NCI-H226 (cell line): ENCODE measurements around the gene WWC1.
A peak's percentile ranks its signal among the peaks of the same experiment; 100 is the strongest.
"Not testable (repeated sequence)": the region's sequence is repeated elsewhere in the genome, so short reads cannot be mapped to it uniquely, and the experiment has no call there.

ENCODE experiments used
- DNase-seq: peaks from one replicate; pipeline ENCODE4 v3.0.0-alpha.2; 2015

The WWC1 gene

GRCh38 chr5:168415971-168416370, 124.5 kb downstream of the WWC1 start:
- DNase-seq = no peak

- DNase-seq = no peak
These were observed 126.4 kb downstream of the WWC1 start for GRCh38 chr5:168417731-168418429.

GRCh38 chr5:168420461-168420860, 129.0 kb downstream of the WWC1 start:
- DNase-seq = no peak

- DNase-seq = no peak
These were observed 131.0 kb downstream of the WWC1 start for GRCh38 chr5:168422431-168422830.

- no peak for DNase-seq
These were observed 132.0 kb downstream of the WWC1 start for GRCh38 chr5:168423478-168423877.

- no peak for DNase-seq
These were observed 132.5 kb downstream of the WWC1 start for GRCh38 chr5:168423971-168424370.

- peak; percentile 71 for DNase-seq
These were observed 133.3 kb downstream of the WWC1 start for GRCh38 chr5:168424594-168425323.

GRCh38 chr5:168426007-168426863, 134.8 kb downstream of the WWC1 start:
- DNase-seq = no peak

GRCh38 chr5:168426864-168427172, 135.4 kb downstream of the WWC1 start:
- no peak for DNase-seq

- DNase-seq = no peak
These were observed 135.8 kb downstream of the WWC1 start for GRCh38 chr5:168427224-168427623.

GRCh38 chr5:168428552-168428951, 137.1 kb downstream of the WWC1 start:
- no peak for DNase-seq

GRCh38 chr5:168430296-168430695, 138.9 kb downstream of the WWC1 start:
- no peak for DNase-seq

GRCh38 chr5:168432903-168433302, 141.5 kb downstream of the WWC1 start:
- no peak for DNase-seq

GRCh38 chr5:168434001-168434400, 142.6 kb downstream of the WWC1 start:
- no peak for DNase-seq

- DNase-seq = peak; percentile 32
These were observed 143.4 kb downstream of the WWC1 start for GRCh38 chr5:168434746-168435321.

GRCh38 chr5:168435340-168435739, 143.9 kb downstream of the WWC1 start:
- DNase-seq = not testable (repeated sequence)

GRCh38 chr5:168438349-168438748, 146.9 kb downstream of the WWC1 start:
- no peak for DNase-seq

GRCh38 chr5:168443533-168443932, 152.1 kb downstream of the WWC1 start:
- DNase-seq = no peak

GRCh38 chr5:168443950-168444700, 152.7 kb downstream of the WWC1 start:
- DNase-seq = no peak

GRCh38 chr5:168446983-168447619, 155.7 kb downstream of the WWC1 start:
- DNase-seq = no peak

- no peak for DNase-seq
These were observed 156.4 kb downstream of the WWC1 start for GRCh38 chr5:168447808-168448207.

- no peak for DNase-seq
These were observed 157.7 kb downstream of the WWC1 start for GRCh38 chr5:168449166-168449565.
